HK-2 (cell line): Measurements from ENCODE around the gene ARSI.

ENCODE experiments used
- DNase-seq: peaks from one replicate; pipeline ENCODE4 v3.0.0-alpha.2; 2018; ENCODE audit not compliant: unreplicated experiment

The ARSI gene

GRCh38 chr5:150294551-150295071, 8.1 kb downstream of the ARSI start:
- DNase-seq, result no peak

GRCh38 chr5:150293091-150293941, 9.4 kb downstream of the ARSI start:
- DNase-seq, result no peak

GRCh38 chr5:150291388-150292385, 11.0 kb downstream of the ARSI start:
- no peak for DNase-seq

GRCh38 chr5:150289551-150290390, 12.9 kb downstream of the ARSI start, which contains the start of gene CAMK2A:
Gene CAMK2A, minus strand, starts transcription at chr5:150289773. Its CDS starts 148 bp downstream, at chr5:150289625.
- no peak for DNase-seq

GRCh38 chr5:150288791-150289190, 13.9 kb downstream of the ARSI start:
- no peak for DNase-seq

- DNase-seq, result no peak
These were observed 14.3 kb downstream of the ARSI start for GRCh38 chr5:150288361-150288760.

- DNase-seq, result no peak
These were observed 15.9 kb downstream of the ARSI start for GRCh38 chr5:150286820-150287219.

GRCh38 chr5:150285114-150285513, 17.6 kb downstream of the ARSI start:
- DNase-seq, result no peak

- DNase-seq, result no peak
These were observed 18.4 kb downstream of the ARSI start for GRCh38 chr5:150284311-150284710.

GRCh38 chr5:150283904-150284303, 18.8 kb downstream of the ARSI start:
- no peak for DNase-seq

- DNase-seq, result no peak
These were observed 20.7 kb downstream of the ARSI start for GRCh38 chr5:150281987-150282386.

- DNase-seq, result no peak
These were observed 23.2 kb downstream of the ARSI start for GRCh38 chr5:150279330-150280020.

GRCh38 chr5:150278916-150279315, 23.8 kb downstream of the ARSI start:
- DNase-seq, result peak; percentile 53

GRCh38 chr5:150278046-150278730, 24.5 kb downstream of the ARSI start:
- DNase-seq, result no peak

GRCh38 chr5:150277043-150277442, 25.7 kb downstream of the ARSI start:
- DNase-seq, result no peak

- no peak for DNase-seq
These were observed 27.9 kb downstream of the ARSI start for GRCh38 chr5:150274811-150275210.

- DNase-seq, result no peak
These were observed 30.2 kb downstream of the ARSI start for GRCh38 chr5:150272531-150272930.

- DNase-seq, result no peak
These were observed 30.8 kb downstream of the ARSI start for GRCh38 chr5:150271923-150272322.

GRCh38 chr5:150271296-150271692, 31.4 kb downstream of the ARSI start:
- no peak for DNase-seq
